ENCODE results near the gene ZGPAT.

DNA sequence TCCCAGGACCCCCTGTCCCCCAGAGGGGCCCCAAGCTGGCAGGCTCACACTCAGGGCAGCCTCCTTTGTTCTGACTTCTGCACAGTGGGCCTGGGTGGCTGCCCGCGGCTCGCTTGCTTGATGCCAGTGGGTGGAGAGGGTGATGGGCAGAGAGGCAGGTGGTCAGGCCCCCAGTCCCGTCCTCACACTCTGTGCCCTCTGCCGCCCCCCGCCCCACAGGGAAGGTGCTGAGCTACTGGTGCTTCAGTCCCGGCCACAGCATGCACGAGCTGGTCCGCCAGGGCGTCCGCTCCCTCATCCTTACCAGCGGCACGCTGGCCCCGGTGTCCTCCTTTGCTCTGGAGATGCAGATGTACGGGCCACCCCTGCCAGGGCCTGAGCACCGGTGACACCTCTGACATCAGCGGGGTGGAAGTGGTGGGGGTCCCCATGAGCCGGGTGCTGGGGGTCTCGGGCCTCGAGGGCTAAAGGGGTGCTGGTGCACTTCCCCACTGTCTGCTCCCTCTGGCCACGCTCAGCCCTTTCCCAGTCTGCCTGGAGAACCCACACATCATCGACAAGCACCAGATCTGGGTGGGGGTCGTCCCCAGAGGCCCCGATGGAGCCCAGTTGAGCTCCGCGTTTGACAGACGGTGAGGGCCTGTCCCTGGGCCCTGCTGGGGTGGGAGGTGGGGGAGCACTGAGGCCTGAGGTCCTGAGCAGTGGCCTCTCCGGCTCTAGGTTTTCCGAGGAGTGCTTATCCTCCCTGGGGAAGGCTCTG is 20.2 kb upstream of the ZGPAT start:
- TF ChIP-seq, protein P1, sequence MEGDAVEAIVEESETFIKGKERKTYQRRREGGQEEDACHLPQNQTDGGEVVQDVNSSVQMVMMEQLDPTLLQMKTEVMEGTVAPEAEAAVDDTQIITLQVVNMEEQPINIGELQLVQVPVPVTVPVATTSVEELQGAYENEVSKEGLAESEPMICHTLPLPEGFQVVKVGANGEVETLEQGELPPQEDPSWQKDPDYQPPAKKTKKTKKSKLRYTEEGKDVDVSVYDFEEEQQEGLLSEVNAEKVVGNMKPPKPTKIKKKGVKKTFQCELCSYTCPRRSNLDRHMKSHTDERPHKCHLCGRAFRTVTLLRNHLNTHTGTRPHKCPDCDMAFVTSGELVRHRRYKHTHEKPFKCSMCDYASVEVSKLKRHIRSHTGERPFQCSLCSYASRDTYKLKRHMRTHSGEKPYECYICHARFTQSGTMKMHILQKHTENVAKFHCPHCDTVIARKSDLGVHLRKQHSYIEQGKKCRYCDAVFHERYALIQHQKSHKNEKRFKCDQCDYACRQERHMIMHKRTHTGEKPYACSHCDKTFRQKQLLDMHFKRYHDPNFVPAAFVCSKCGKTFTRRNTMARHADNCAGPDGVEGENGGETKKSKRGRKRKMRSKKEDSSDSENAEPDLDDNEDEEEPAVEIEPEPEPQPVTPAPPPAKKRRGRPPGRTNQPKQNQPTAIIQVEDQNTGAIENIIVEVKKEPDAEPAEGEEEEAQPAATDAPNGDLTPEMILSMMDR (IDR thresholded peaks at IDR 0.05), result no peak
- no peak for TF ChIP-seq EZH2 (IDR thresholded peaks at IDR 0.05; ENCODE audit: borderline replicate concordance, insufficient read depth, low read depth, low read length, poor library complexity, severe bottlenecking)
